T-helper 2 cell (primary cell): ENCODE measurements around the gene MYBBP1A.

Source experiments
- DNase-seq, 5 experiments: peaks; one replicate each; pipeline versions ENCODE4 v3.0.0 to v3.0.0-alpha.2; 2012 to 2022

MYBBP1A gene

GRCh38 chr17:4534928-4535666 lies 20.1 kb downstream of the MYBBP1A start:
- no peak for DNase-seq

DNA sequence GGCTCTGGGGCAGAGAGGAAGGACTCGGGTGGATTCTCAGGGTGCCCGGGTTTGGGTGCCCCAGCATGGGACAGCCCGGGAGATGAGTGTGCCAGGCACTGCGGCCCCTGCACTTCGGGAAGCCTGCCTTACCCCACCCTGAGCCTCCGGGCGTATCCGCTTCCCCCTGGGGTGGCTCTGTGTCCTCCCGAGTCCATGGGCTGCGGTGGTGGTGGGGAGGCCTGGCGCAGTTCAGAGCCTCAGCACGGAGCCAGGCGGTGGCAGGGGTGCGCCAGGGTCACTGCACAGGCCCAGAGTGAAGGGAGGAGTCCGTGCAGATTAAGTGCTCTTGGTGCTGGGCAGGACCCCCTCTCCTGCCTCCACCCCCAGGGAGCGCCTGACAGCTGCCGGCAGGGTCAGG lies 20.7 kb downstream of the MYBBP1A start:
- DNase-seq: no peak

DNA sequence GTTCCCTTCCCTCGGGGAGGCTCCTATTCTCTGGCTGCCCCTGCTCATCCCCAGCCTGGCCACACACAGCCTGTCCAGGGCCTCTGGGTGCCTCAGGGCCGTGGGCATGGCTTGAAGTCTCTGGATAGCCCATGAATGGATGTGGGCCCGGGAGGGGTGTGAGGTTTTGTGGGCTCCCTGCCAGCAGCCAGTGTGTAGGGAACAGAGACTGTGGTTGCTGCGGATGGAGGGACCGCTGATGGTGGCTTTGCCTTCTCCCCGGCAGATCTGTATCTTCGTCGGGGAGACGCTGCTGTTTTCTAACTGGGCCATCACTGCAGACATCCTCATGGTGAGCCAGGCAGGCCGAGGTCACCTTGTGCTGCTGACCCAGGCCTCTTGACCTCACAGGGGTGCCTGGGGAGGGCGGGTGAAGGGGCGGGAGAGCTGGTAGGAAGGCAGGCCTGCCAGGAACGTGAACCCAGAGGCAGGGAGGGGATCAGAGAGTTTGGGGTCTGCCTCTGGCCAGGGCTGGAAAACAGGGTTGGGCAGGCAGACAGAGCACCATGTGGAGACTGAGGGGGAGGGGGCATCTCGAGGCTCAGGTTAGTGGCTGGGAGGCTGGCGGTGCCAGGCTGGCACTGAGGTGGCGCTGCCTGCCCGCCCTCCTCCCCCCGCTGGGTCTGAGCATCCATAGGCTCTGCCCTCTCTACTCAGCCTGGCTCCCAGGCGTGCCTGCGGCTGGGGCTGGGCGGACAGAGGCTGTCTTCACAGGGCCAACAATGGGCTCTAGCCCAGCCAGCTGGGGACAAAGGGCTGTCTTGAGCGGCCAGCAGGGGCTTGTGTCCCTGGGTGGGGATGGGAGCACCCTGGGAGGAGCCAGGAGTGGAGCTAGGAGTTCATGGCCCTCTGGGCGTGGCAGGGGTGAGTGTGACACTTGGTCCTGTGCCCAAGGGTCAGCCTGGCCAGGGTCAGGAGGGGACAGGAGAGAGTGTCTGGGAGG lies 21.4 kb downstream of the MYBBP1A start:
- DNase-seq: peak in 1 of 5 experiments; percentile 57

DNA sequence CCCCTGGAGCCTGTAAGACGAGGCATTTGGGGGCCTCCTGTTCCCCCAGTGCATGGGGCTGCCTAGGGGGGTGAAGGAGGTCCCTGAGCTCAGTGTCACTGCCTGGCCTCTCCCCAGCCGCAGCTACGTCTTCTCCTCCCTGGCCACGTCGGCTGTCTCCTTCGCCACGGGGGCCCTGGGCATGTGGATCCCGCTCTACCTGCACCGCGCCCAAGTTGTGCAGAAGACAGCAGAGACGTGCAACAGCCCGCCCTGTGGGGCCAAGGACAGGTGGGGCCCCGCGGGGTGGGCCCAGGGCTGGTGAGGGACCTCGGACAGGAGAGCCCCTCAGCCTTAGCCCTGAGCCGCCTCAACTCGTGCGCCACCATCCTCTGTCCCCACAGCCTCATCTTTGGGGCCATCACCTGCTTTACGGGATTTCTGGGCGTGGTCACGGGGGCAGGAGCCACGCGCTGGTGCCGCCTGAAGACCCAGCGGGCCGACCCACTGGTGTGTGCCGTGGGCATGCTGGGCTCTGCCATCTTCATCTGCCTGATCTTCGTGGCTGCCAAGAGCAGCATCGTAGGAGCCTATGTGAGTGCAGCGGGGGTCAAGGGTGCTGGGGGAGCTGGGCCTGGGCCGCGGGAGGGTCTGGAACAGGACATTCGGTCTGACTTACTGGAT lies 22.2 kb downstream of the MYBBP1A start:
- no peak for DNase-seq

GRCh38 chr17:4531988-4532736 lies 23.0 kb downstream of the MYBBP1A start:
- no peak for DNase-seq

- no peak for DNase-seq
These were observed 24.1 kb downstream of the MYBBP1A start for GRCh38 chr17:4530799-4531730.

GRCh38 chr17:4529533-4530152 lies 25.5 kb downstream of the MYBBP1A start:
- DNase-seq: no peak

DNA sequence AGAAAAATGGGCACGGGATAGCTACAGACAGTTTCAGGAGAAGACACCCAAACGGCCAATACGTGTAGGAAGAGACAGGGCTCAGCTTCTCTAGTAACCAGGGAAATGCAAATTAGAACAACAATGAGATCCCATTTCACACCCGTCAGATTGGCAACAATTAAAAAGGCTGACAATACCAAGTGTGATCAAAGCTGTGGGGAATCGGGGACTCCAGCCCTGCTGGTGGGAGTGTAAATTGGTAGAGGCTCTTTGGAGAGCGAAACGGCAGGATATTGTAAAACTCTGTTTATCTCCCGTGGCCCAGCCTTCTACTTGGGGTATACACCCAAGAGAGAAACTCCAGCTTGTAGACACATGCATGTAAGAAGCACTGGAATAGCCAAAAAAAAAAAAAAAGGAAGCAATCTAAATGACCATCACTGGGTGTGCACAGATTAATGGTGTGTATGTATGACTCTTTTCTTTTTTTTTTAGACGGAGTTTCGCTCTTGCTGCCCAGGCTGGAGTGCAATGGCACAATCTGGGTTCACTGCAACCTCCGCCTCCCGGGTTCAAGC lies 27.5 kb downstream of the MYBBP1A start:
- DNase-seq: no peak

- no peak for DNase-seq
These were observed 28.1 kb downstream of the MYBBP1A start for GRCh38 chr17:4527134-4527533.

GRCh38 chr17:4525691-4526397 lies 29.3 kb downstream of the MYBBP1A start:
- no peak for DNase-seq

GRCh38 chr17:4523946-4524345 lies 31.2 kb downstream of the MYBBP1A start:
- DNase-seq: no peak

DNA sequence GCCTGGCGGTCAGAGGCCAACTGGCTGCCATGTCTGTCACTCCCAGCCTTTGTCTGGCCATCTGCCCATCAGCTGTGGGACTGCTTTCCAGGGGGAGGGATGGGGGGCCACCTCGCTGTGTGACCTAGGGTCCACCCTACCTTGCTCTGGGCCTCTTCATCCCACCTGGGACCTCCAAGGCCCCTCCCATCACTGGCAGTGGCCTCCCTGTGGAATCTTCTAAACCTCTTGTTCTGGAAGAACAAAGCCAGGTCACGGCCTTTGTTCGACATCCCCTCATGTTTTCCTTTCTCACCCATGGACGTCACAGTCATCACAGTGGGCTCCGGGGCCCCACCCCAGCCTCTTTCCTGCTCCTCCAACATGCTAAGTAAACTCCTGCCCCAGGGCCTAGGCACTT lies 32.5 kb downstream of the MYBBP1A start:
- no peak for DNase-seq

- DNase-seq: no peak
These were observed 34.1 kb downstream of the MYBBP1A start for GRCh38 chr17:4520894-4521600.

DNA sequence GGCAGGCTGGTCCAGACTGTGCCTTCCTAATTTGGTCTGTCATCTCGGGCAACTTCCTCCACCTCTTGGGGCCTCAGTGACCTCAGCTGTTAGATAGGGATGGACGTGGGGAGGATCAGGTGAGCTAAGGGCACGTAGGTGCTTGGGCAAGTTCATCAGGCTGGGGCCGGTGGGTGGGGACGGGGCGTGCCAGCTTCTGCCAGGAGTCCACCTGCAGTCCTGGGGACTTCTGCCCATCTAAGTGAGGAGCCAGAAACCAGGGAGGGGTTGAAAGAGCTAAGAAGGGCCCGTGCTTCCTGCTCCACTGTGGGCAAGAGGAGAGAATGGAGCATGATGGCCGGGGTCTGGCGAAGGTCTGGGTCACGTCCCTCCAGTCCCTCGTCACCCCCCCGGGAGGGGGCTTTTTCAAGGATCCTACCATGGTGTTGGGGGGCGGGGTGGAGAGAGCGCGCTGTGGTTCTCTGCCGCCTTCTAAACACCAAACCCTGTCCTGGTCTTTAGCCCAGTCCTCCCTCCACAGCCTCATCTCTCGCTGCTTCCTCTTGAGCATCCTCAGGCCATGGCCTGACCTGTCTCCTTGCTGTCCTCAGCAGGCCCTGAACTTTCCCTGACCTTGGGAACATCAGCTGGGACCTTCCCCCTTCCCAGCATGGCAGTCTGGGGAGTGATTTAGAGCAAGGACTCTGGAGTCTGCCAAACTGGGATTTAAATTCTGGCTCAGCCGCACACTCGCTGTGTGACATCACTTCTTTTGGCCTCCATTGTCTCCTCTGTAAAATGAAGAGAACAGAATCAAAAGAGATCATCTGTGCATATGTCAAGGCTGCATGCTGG lies 34.9 kb downstream of the MYBBP1A start:
- DNase-seq: no peak

DNA sequence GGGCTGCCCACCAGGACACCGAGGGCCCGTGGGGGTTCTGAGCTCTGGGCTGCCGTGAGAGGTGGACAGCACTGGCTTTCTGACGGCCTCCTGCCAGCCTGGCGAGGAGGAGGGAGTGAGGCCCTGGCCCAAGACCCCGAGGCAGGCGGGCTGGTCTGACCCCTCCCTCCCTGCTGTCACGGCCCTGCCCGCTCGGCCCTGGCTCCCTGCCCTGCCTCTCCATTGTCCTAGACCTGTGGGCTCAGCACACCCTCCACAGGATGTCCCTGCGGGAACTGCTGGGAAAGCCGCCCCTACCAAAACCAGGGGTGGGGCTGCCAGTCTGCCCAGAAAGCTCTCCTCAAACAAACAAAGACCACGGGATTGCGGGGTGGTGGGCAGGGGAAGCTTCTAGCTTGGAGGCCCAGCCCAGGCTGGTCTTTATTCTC lies 35.8 kb downstream of the MYBBP1A start:
- DNase-seq: no peak

DNA sequence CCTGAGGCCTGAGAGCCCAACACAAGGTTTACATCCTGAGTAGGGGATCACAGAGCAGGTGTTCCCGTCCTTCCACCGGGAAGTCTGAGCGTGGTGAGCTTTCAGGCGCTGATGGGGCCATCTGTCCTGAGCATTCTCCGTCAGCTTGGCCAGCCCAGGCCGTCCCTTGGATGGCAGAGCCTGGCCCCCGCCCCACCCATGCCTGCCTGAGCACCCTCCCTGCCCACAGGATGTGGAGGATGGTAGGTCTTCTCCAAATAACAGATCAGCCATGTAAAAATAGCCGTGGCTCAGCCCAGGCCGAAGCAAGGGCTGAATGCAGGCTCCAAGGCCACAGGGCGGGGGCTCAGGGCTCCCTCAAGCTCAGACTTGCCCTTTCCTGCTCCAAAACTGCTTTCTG lies 36.3 kb downstream of the MYBBP1A start:
- no peak for DNase-seq

GRCh38 chr17:4516735-4517134 lies 38.4 kb downstream of the MYBBP1A start:
- DNase-seq: no peak

DNA sequence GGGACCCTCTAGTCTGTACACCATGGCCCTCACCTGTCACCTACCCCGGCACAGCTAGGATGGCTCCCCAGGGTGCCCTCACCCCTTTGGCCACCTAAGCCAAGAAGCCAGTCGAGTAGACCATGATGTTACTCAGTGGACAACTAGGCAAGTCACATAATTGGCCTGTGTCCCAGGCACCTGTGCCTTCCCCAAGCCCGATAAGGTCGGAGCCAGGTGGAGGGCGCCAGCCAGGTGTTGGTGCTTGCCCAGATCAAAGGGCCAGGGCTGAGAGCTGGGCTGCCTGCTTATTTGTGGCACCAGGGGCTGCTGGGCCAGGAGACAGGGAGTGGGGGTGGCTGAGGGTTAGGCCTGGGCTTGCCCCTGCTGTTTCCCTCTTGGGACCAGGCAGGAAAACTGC lies 39.7 kb downstream of the MYBBP1A start:
- no peak for DNase-seq
